Omental fat pad (tissue), 4 donors: ENCODE results near the gene C16orf74. TPM values are rescaled to one million over a fixed set of nuclear protein-coding genes. Genes with fewer than 3 reads are reported as not detected.

Source experiments
- ATAC-seq: fragments of 150-250 bp; one replicate; pipeline ENCODE4 v1.9.1; 2016; ENCODE audit warnings: mild to moderate bottlenecking, moderate library complexity; ENCODE audit not compliant: low FRiP score
- DNase-seq: peaks from one replicate; pipeline ENCODE4 v3.0.0-alpha.2; 2019; ENCODE audit warnings: low spot score
- CTCF ChIP-seq, 3 donors: fragments of 450-650 bp; IDR thresholded peaks; one replicate each; pipeline ENCODE4 v1.5.1; 2016 to 2017; ENCODE audit warnings: antibody characterized with exemption in 3 of 3, mild to moderate bottlenecking in 3 of 3, moderate library complexity in 2 of 3
- total RNA-seq, 4 donors: library from RNA; depleted of rRNA; stranded (reverse); fragments of >200 nt; gene quantifications; one replicate each; pipeline ENCODE4 v1.1.0, GENCODE V29; 2016

Gene C16orf74
- total RNA-seq, 4 donors from 2014 or later: 1.1 to 3.5 (median 2.8) TPM

- DNase-seq: no peak
- ATAC-seq: no peak
- TF ChIP-seq CTCF (IDR thresholded peaks at IDR 0.05): no peak
These were observed 32.5 kb upstream of the C16orf74 start for GRCh38 chr16:85783441-85783840.

GRCh38 chr16:85782451-85782850 is 31.6 kb upstream of the C16orf74 start:
- ATAC-seq (no peak), DNase-seq (no peak)
- no peak for TF ChIP-seq CTCF (IDR thresholded peaks at IDR 0.05)

- ATAC-seq (no peak), DNase-seq (no peak)
- TF ChIP-seq CTCF (IDR thresholded peaks at IDR 0.05): no peak
These were observed 30.9 kb upstream of the C16orf74 start for GRCh38 chr16:85781695-85782370.

GRCh38 chr16:85781156-85781555 is 30.3 kb upstream of the C16orf74 start:
- DNase-seq (no peak), ATAC-seq (no peak)
- TF ChIP-seq CTCF (IDR thresholded peaks at IDR 0.05): no peak

GRCh38 chr16:85780281-85780680 is 29.4 kb upstream of the C16orf74 start:
- no peak for DNase-seq
- no peak for ATAC-seq
- TF ChIP-seq CTCF (IDR thresholded peaks at IDR 0.05): no peak

- TF ChIP-seq CTCF (IDR thresholded peaks at IDR 0.05): no peak
- ATAC-seq (no peak), DNase-seq (no peak)
These were observed 28.0 kb upstream of the C16orf74 start for GRCh38 chr16:85778873-85779272.

- no peak for DNase-seq
- no peak for ATAC-seq
- TF ChIP-seq CTCF (IDR thresholded peaks at IDR 0.05): no peak
These were observed 26.9 kb upstream of the C16orf74 start for GRCh38 chr16:85777583-85778310.
